OCI-LY3 (cell line): ENCODE results near the gene CLCN4.

ENCODE experiments used
- EZH2phosphoT487 ChIP-seq: fragments of 200-600 bp; shearing (Covaris generic); IDR thresholded peaks from 2 replicates; pipeline ENCODE4 v1.6.1; 2018; ENCODE audit warnings: antibody characterized with exemption, mixed run types, low read depth
- TF ChIP-seq, protein P1 (sequence below): fragments of 200-600, 300-600 bp; sonication (generic); IDR thresholded peaks from 2 replicates; pipeline ENCODE4 v1.5.1; 2014; ENCODE audit warnings: antibody characterized with exemption, low read length, low read depth

- TF ChIP-seq, protein P1, sequence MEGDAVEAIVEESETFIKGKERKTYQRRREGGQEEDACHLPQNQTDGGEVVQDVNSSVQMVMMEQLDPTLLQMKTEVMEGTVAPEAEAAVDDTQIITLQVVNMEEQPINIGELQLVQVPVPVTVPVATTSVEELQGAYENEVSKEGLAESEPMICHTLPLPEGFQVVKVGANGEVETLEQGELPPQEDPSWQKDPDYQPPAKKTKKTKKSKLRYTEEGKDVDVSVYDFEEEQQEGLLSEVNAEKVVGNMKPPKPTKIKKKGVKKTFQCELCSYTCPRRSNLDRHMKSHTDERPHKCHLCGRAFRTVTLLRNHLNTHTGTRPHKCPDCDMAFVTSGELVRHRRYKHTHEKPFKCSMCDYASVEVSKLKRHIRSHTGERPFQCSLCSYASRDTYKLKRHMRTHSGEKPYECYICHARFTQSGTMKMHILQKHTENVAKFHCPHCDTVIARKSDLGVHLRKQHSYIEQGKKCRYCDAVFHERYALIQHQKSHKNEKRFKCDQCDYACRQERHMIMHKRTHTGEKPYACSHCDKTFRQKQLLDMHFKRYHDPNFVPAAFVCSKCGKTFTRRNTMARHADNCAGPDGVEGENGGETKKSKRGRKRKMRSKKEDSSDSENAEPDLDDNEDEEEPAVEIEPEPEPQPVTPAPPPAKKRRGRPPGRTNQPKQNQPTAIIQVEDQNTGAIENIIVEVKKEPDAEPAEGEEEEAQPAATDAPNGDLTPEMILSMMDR = no peak
- no peak for TF ChIP-seq EZH2phosphoT487
These were observed 31.5 kb upstream of the CLCN4 start for GRCh38 chrX:10125248-10125615.
